ENCODE data around the gene PPP3CA. TPM values are rescaled to one million over a fixed set of nuclear protein-coding genes. Genes with fewer than 3 reads are reported as not detected.

The PPP3CA gene
- total RNA-seq, 1 donor from 2014 or later, result 40.2 TPM

DNA sequence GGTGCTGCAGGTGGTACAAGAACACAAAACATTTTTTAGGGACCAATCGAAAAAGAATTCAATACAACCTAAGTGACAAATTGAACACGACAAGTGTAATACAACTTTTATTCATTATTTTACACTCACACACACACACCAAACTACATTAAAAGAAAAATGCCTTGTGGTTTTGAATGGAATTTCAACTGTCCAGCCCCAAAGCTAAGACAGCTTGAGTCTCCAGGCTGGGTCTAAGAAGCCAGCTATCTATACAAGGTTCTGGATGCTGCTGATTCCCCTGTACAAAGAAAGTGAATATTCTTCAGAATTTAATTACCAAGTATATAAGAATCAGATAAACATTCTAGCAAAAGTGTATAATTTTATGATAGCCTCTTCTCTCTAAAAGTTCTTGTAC is 118.2 kb downstream of the PPP3CA start:
- no peaks in the 10 kb centered on the region for H3K36me3 ChIP-seq (ENCODE audit: control insufficient read depth in 3 of 3, insufficient read depth in 3 of 3, low read length in 3 of 3)
- no peak overlapping the region for H3K4me3 ChIP-seq (ENCODE audit: low read length in 3 of 3)
- H3K9me3 ChIP-seq (ENCODE audit: control insufficient read depth in 3 of 3, low read length in 3 of 3), result peaks cover 0 to 2% (median 0%) of the 10 kb centered on the region in 3 donors
- no peak overlapping the region for H3K27ac ChIP-seq (ENCODE audit: low read depth, low read length)
- H3K9ac ChIP-seq (ENCODE audit: low read depth in 1 of 3, low read length in 3 of 3), result no peak overlapping the region
- H3K4me1 ChIP-seq (ENCODE audit: control insufficient read depth in 3 of 3, insufficient read depth in 3 of 3, low read length in 3 of 3), result peaks cover 5 to 15% (median 12%) of the 10 kb centered on the region in 3 donors
- no peaks in the 10 kb centered on the region for H3K27me3 ChIP-seq (ENCODE audit: control insufficient read depth in 3 of 3, insufficient read depth in 3 of 3, low read length in 3 of 3)

DNA sequence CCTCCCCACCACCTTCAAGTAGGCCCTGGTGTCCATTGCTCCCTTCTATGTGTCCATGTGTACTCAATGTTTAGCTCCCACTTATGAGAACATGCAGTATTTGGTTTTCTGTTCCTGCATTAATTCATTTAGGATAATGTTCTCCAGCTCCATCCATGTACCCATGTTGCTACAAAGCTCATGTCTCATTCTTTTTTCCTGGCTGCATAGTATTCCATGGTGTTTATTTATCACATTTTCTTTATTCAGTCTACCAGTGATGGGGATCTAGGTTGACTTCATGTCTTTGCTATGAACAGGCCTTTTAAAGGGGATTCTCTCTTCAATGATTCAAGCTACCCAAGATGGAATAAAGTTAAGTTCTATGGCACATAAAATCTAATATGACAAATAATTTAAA is 119.6 kb downstream of the PPP3CA start:
- no peak overlapping the region for H3K9ac ChIP-seq (ENCODE audit: low read depth in 1 of 3, low read length in 3 of 3)
- no peaks in the 10 kb centered on the region for H3K27me3 ChIP-seq (ENCODE audit: control insufficient read depth in 3 of 3, insufficient read depth in 3 of 3, low read length in 3 of 3)
- no peak overlapping the region for H3K4me3 ChIP-seq (ENCODE audit: low read length in 3 of 3)
- no peak overlapping the region for H3K27ac ChIP-seq (ENCODE audit: low read depth, low read length)
- H3K36me3 ChIP-seq (ENCODE audit: control insufficient read depth in 3 of 3, insufficient read depth in 3 of 3, low read length in 3 of 3), result no peaks in the 10 kb centered on the region
- H3K9me3 ChIP-seq (ENCODE audit: control insufficient read depth in 3 of 3, low read length in 3 of 3), result peaks cover 0 to 2% (median 0%) of the 10 kb centered on the region in 3 donors
- peaks cover 9 to 20% (median 17%) of the 10 kb centered on the region in 3 donors for H3K4me1 ChIP-seq (ENCODE audit: control insufficient read depth in 3 of 3, insufficient read depth in 3 of 3, low read length in 3 of 3)

- H3K9me3 ChIP-seq (ENCODE audit: control insufficient read depth in 3 of 3, low read length in 3 of 3), result peaks cover 0 to 2% (median 0%) of the 10 kb centered on the region in 3 donors
- no peaks in the 10 kb centered on the region for H3K36me3 ChIP-seq (ENCODE audit: control insufficient read depth in 3 of 3, insufficient read depth in 3 of 3, low read length in 3 of 3)
- peak overlapping the region in 1 of 3 donors; percentile 9 for H3K9ac ChIP-seq (ENCODE audit: low read depth in 1 of 3, low read length in 3 of 3)
- H3K4me1 ChIP-seq (ENCODE audit: control insufficient read depth in 3 of 3, insufficient read depth in 3 of 3, low read length in 3 of 3), result peaks cover 11 to 14% (median 12%) of the 10 kb centered on the region in 3 donors
- no peak overlapping the region for H3K27ac ChIP-seq (ENCODE audit: low read depth, low read length)
- H3K27me3 ChIP-seq (ENCODE audit: control insufficient read depth in 3 of 3, insufficient read depth in 3 of 3, low read length in 3 of 3), result no peaks in the 10 kb centered on the region
- H3K4me3 ChIP-seq (ENCODE audit: low read length in 3 of 3), result peak overlapping the region in 1 of 3 donors; percentile 18
Observed at GRCh38 chr4:101224358-101225218, 122.7 kb downstream of the PPP3CA start.

DNA sequence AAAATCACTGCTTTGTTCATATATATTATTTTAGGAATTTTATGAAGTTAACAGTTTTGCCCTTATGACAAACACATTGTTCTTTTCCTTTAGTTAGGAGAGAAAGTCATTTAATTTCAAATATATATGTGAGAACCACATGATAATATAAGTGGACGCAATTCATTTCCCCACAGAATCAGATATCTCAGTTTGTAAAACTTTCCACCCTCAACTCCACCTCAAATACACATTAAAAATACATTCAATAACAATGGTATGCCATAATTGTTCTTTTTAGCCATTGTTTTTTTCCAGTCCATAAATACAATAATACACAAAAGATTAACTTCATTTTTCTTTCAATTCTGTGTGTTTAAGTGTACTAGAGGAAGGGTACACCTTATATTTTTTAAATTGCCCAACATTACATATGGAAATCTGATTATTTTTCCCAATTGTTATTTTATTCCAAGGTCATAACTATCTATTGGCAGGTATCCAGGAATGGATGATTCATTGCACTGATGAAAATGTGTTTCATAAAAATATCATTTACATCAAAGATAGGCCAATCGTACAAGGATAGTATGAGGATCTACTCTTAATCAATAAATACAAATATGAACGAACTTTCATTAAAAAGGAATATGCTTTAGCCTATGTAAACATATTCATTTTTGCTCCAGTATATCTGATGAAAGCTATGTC is 125.0 kb downstream of the PPP3CA start:
- H3K4me1 ChIP-seq (ENCODE audit: control insufficient read depth in 3 of 3, insufficient read depth in 3 of 3, low read length in 3 of 3), result peaks cover 11 to 14% (median 14%) of the 10 kb centered on the region in 3 donors
- H3K9ac ChIP-seq (ENCODE audit: low read depth in 1 of 3, low read length in 3 of 3), result no peak overlapping the region
- H3K9me3 ChIP-seq (ENCODE audit: control insufficient read depth in 3 of 3, low read length in 3 of 3), result no peaks in the 10 kb centered on the region
- H3K27me3 ChIP-seq (ENCODE audit: control insufficient read depth in 3 of 3, insufficient read depth in 3 of 3, low read length in 3 of 3), result no peaks in the 10 kb centered on the region
- no peaks in the 10 kb centered on the region for H3K36me3 ChIP-seq (ENCODE audit: control insufficient read depth in 3 of 3, insufficient read depth in 3 of 3, low read length in 3 of 3)
- no peak overlapping the region for H3K4me3 ChIP-seq (ENCODE audit: low read length in 3 of 3)
- no peak overlapping the region for H3K27ac ChIP-seq (ENCODE audit: low read depth, low read length)

DNA sequence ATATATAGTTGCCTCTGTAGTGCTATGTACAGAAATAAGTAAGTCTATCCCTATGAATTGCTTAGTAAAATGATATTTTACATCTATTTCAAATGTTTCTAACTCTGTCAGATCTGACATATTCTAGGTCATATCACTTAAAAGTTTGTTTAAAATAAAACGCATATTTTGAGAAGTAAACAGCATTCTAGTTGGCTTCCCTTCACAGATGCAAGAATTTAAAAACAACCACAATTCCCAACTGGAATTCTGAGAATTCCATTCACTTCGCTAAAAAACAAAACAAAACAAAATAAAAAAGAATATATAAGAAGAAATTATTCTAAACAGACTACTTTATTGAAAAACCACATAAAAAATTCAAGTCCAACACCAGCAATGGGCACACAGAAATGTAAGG is 126.0 kb downstream of the PPP3CA start:
- Histone ChIP-seq H3K4me1 (ENCODE audit: control insufficient read depth in 3 of 3, insufficient read depth in 3 of 3, low read length in 3 of 3) (peaks cover 11 to 14% (median 14%) of the 10 kb centered on the region in 3 donors), H3K4me3 (ENCODE audit: low read length in 3 of 3) (no peak overlapping the region), H3K27me3 (ENCODE audit: control insufficient read depth in 3 of 3, insufficient read depth in 3 of 3, low read length in 3 of 3) (no peaks in the 10 kb centered on the region)

DNA sequence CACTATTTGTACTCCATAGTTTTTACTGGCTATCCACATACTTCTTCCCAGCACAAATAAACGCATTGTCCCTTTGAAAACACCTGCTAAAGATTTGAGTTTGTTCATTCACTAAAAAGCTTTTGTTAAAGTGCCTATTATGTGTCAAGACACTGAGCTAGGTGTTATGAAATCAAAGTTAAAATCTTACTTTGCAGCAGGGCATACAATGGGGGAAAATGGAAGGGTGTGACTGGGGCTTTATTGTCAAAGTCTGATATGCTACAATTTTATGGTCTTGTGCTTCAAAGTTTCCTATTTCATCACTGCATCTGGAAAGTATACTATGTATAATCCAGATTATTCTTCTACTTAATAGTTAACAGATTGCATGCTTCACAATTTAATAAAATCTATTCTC is 128.4 kb downstream of the PPP3CA start:
- Histone ChIP-seq H3K27ac (ENCODE audit: low read depth, low read length) (no peak overlapping the region), H3K4me3 (ENCODE audit: low read length in 3 of 3) (no peak overlapping the region), H3K36me3 (ENCODE audit: control insufficient read depth in 3 of 3, insufficient read depth in 3 of 3, low read length in 3 of 3) (no peaks in the 10 kb centered on the region), H3K4me1 (ENCODE audit: control insufficient read depth in 3 of 3, insufficient read depth in 3 of 3, low read length in 3 of 3) (peaks cover 5 to 9% (median 6%) of the 10 kb centered on the region in 3 donors), H3K9ac (ENCODE audit: low read depth in 1 of 3, low read length in 3 of 3) (no peak overlapping the region), H3K27me3 (ENCODE audit: control insufficient read depth in 3 of 3, insufficient read depth in 3 of 3, low read length in 3 of 3) (no peaks in the 10 kb centered on the region), H3K9me3 (ENCODE audit: control insufficient read depth in 3 of 3, low read length in 3 of 3) (no peaks in the 10 kb centered on the region)

More for the DNA sequence above, 126.0 kb downstream of the PPP3CA start:
- no peaks in the 10 kb centered on the region for H3K9me3 ChIP-seq (ENCODE audit: control insufficient read depth in 3 of 3, low read length in 3 of 3)
- no peak overlapping the region for H3K27ac ChIP-seq (ENCODE audit: low read depth, low read length)
- no peaks in the 10 kb centered on the region for H3K36me3 ChIP-seq (ENCODE audit: control insufficient read depth in 3 of 3, insufficient read depth in 3 of 3, low read length in 3 of 3)
- H3K9ac ChIP-seq (ENCODE audit: low read depth in 1 of 3, low read length in 3 of 3), result no peak overlapping the region

- Histone ChIP-seq H3K4me1 (ENCODE audit: control insufficient read depth in 3 of 3, insufficient read depth in 3 of 3, low read length in 3 of 3) (peaks cover 5 to 6% (median 6%) of the 10 kb centered on the region in 3 donors), H3K27ac (ENCODE audit: low read depth, low read length) (no peak overlapping the region), H3K9ac (ENCODE audit: low read depth in 1 of 3, low read length in 3 of 3) (no peak overlapping the region), H3K9me3 (ENCODE audit: control insufficient read depth in 3 of 3, low read length in 3 of 3) (no peaks in the 10 kb centered on the region), H3K27me3 (ENCODE audit: control insufficient read depth in 3 of 3, insufficient read depth in 3 of 3, low read length in 3 of 3) (no peaks in the 10 kb centered on the region), H3K4me3 (ENCODE audit: low read length in 3 of 3) (no peak overlapping the region), H3K36me3 (ENCODE audit: control insufficient read depth in 3 of 3, insufficient read depth in 3 of 3, low read length in 3 of 3) (no peaks in the 10 kb centered on the region)
Observed at GRCh38 chr4:101218346-101218745, 129.0 kb downstream of the PPP3CA start.

DNA sequence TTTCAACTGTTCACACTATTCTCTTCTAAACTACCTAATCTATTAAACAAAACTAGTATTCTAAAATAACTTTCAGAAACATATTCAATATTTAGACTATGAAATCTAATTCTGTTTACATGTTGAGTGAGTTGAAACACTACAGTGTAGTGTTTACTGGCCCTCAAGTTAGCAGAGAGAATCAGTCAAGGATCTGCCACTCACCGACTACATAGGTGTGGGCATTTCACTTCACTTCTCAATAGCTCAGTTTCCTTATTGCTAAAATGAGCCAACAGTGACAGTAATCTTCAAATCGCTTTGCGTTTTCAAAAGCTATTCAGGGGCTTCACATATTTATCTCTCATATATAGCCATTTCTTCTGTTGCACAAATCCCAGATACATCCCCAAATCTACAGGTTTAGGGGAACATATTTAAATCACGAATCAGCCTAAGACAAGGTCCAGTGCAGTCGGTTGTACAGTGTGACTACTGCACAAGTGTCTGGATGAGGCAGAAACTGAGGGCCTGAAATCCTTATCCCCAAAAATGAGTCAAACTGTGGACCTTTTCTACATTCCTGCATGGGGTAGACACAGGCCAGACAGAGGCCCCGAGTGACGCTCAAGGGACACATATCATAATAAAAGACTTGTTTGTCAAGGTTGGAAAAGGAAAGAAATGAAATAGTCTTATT is 129.8 kb downstream of the PPP3CA start:
- Histone ChIP-seq H3K4me3 (ENCODE audit: low read length in 3 of 3) (no peak overlapping the region), H3K9me3 (ENCODE audit: control insufficient read depth in 3 of 3, low read length in 3 of 3) (no peaks in the 10 kb centered on the region), H3K4me1 (ENCODE audit: control insufficient read depth in 3 of 3, insufficient read depth in 3 of 3, low read length in 3 of 3) (peaks cover 0 to 3% (median under 1%) of the 10 kb centered on the region in 3 donors), H3K36me3 (ENCODE audit: control insufficient read depth in 3 of 3, insufficient read depth in 3 of 3, low read length in 3 of 3) (no peaks in the 10 kb centered on the region), H3K27ac (ENCODE audit: low read depth, low read length) (no peak overlapping the region), H3K27me3 (ENCODE audit: control insufficient read depth in 3 of 3, insufficient read depth in 3 of 3, low read length in 3 of 3) (no peaks in the 10 kb centered on the region), H3K9ac (ENCODE audit: low read depth in 1 of 3, low read length in 3 of 3) (no peak overlapping the region)

- no peak overlapping the region for H3K27ac ChIP-seq (ENCODE audit: low read depth, low read length)
- no peaks in the 10 kb centered on the region for H3K9me3 ChIP-seq (ENCODE audit: control insufficient read depth in 3 of 3, low read length in 3 of 3)
- no peaks in the 10 kb centered on the region for H3K4me1 ChIP-seq (ENCODE audit: control insufficient read depth in 3 of 3, insufficient read depth in 3 of 3, low read length in 3 of 3)
- H3K4me3 ChIP-seq (ENCODE audit: low read length in 3 of 3), result no peak overlapping the region
- no peak overlapping the region for H3K9ac ChIP-seq (ENCODE audit: low read depth in 1 of 3, low read length in 3 of 3)
- H3K27me3 ChIP-seq (ENCODE audit: control insufficient read depth in 3 of 3, insufficient read depth in 3 of 3, low read length in 3 of 3), result no peaks in the 10 kb centered on the region
- no peaks in the 10 kb centered on the region for H3K36me3 ChIP-seq (ENCODE audit: control insufficient read depth in 3 of 3, insufficient read depth in 3 of 3, low read length in 3 of 3)
Observed at GRCh38 chr4:101211146-101211553, 136.2 kb downstream of the PPP3CA start.
